GM12892 (cell line): ENCODE measurements around the gene HDAC4.

ENCODE experiments used
- DNase-seq: peaks from one replicate; pipeline ENCODE4 v3.0.0; 2011; ENCODE audit not compliant: insufficient read length
- FAIRE-seq: peaks from 2 replicates; lab custom pipeline; 2011; peaks lifted over from hg19 to GRCh38; lab: Jason Lieb, UNC
- POLR2A ChIP-seq: IDR thresholded peaks from 2 replicates; pipeline ENCODE4 v1.6.1; 2011; ENCODE audit warnings: low read depth, low read length, control low read depth
- POLR2AphosphoS5 ChIP-seq: IDR thresholded peaks from 2 replicates; pipeline ENCODE4 v1.6.1; 2011; ENCODE audit warnings: low read depth, low read length, control low read depth
- TAF1 ChIP-seq: IDR thresholded peaks from 2 replicates; pipeline ENCODE4 v1.6.1; 2011; ENCODE audit warnings: low read depth, mild to moderate bottlenecking, control low read depth, low read length, borderline replicate concordance

The HDAC4 gene

GRCh38 chr2:239190921-239191885, 209.6 kb downstream of the HDAC4 start:
- TF ChIP-seq POLR2A (no peak), TAF1 (no peak), POLR2AphosphoS5 (no peak)
- DNase-seq (no peak), FAIRE-seq (no peak)

GRCh38 chr2:239190361-239190760, 210.5 kb downstream of the HDAC4 start:
- FAIRE-seq (no peak), DNase-seq (no peak)
- TF ChIP-seq POLR2A: no peak
- no peak for TF ChIP-seq TAF1

GRCh38 chr2:239189711-239190131, 211.1 kb downstream of the HDAC4 start:
- DNase-seq: no peak
- FAIRE-seq: no peak
- TF ChIP-seq POLR2AphosphoS5 (no peak), POLR2A (no peak)

GRCh38 chr2:239188536-239188935, 212.3 kb downstream of the HDAC4 start:
- FAIRE-seq (no peak), DNase-seq (no peak)
- TF ChIP-seq TAF1 (no peak), POLR2A (no peak), POLR2AphosphoS5 (no peak)

GRCh38 chr2:239187464-239188253, 213.2 kb downstream of the HDAC4 start:
- DNase-seq: no peak
- TF ChIP-seq TAF1 (no peak), POLR2A (no peak), POLR2AphosphoS5 (no peak)
- no peak for FAIRE-seq

GRCh38 chr2:239186516-239187357, 214.1 kb downstream of the HDAC4 start:
- DNase-seq (no peak), FAIRE-seq (no peak)
- TF ChIP-seq POLR2AphosphoS5 (no peak), POLR2A (no peak), TAF1 (no peak)

- no peak for FAIRE-seq
Observed at GRCh38 chr2:239184968-239185903, 215.6 kb downstream of the HDAC4 start.

GRCh38 chr2:239184179-239184578, 216.6 kb downstream of the HDAC4 start:
- no peak for DNase-seq
- FAIRE-seq: no peak
- TF ChIP-seq POLR2A: no peak
- no peak for TF ChIP-seq POLR2AphosphoS5
- no peak for TF ChIP-seq TAF1

More at GRCh38 chr2:239184968-239185903, 215.6 kb downstream of the HDAC4 start:
- DNase-seq: no peak
- TF ChIP-seq POLR2AphosphoS5 (no peak), TAF1 (no peak), POLR2A (no peak)

GRCh38 chr2:239182981-239183791, 217.6 kb downstream of the HDAC4 start:
- FAIRE-seq: no peak
- no peak for DNase-seq
- TF ChIP-seq TAF1 (no peak), POLR2AphosphoS5 (no peak), POLR2A (no peak)
